SK-N-SH treated with all-trans-retinoic acid at 6 μM for 48 hours (cell line): ENCODE measurements around the gene PRKCB.

Experiments
- ATAC-seq: fragments of 200-7000 bp; cut with Tn5 transposase; 3 replicates; pipeline ENCODE4 v1.9.1; 2020; ENCODE audit warnings: mild to moderate bottlenecking, moderate library complexity
- BACH2 ChIP-seq: fragments of 250-450 bp; sonication (Bioruptor Pico); IDR thresholded peaks from 2 replicates; pipeline ENCODE4 v1.9.0; 2021; ENCODE audit warnings: mild to moderate bottlenecking, borderline replicate concordance
- CREB5 ChIP-seq: fragments of 250-450 bp; sonication (Bioruptor Pico); IDR thresholded peaks from 2 replicates; pipeline ENCODE4 v1.5.1; 2020; ENCODE audit warnings: low read depth, mild to moderate bottlenecking, moderate library complexity
- CSDC2 ChIP-seq: fragments of 250-450 bp; sonication (Bioruptor Pico); IDR thresholded peaks from 2 replicates; pipeline ENCODE4 v1.5.0; 2020; ENCODE audit warnings: mild to moderate bottlenecking, moderate library complexity
- CSRNP3 ChIP-seq: fragments of 250-450 bp; sonication (Bioruptor Pico); IDR thresholded peaks from 2 replicates; pipeline ENCODE4 v1.5.1; 2021; ENCODE audit warnings: mild to moderate bottlenecking, moderate library complexity
- ESRRG ChIP-seq: fragments of 250-450 bp; sonication (Bioruptor Pico); IDR thresholded peaks from 2 replicates; pipeline ENCODE4 v1.6.1; 2021; ENCODE audit warnings: mild to moderate bottlenecking
- GLIS3 ChIP-seq: fragments of 250-450 bp; sonication (Bioruptor Pico); IDR thresholded peaks from 2 replicates; pipeline ENCODE4 v1.5.0; 2020; ENCODE audit warnings: mild to moderate bottlenecking, moderate library complexity
- ISL1 ChIP-seq: fragments of 250-450 bp; sonication (Bioruptor Pico); IDR thresholded peaks from 2 replicates; pipeline ENCODE4 v2.1.2; 2022; ENCODE audit warnings: mild to moderate bottlenecking, moderate library complexity
- OSR1 ChIP-seq: fragments of 250-450 bp; sonication (Bioruptor Pico); IDR thresholded peaks from 2 replicates; pipeline ENCODE4 v1.8.0; 2022; ENCODE audit warnings: moderate library complexity, mild to moderate bottlenecking, inconsistent platforms
- PATZ1 ChIP-seq: fragments of 250-450 bp; sonication (Bioruptor Pico); IDR thresholded peaks from 2 replicates; pipeline ENCODE4 v1.8.0; 2020; ENCODE audit warnings: mild to moderate bottlenecking, moderate library complexity, borderline replicate concordance
- RARB ChIP-seq: fragments of 250-450 bp; sonication (Bioruptor Pico); IDR thresholded peaks from 2 replicates; pipeline ENCODE4 v1.8.0; 2021; ENCODE audit warnings: mild to moderate bottlenecking, moderate library complexity
- SNAI2 ChIP-seq: fragments of 250-450 bp; sonication (Bioruptor Pico); IDR thresholded peaks from 2 replicates; pipeline ENCODE4 v1.5.0; 2020; ENCODE audit warnings: mild to moderate bottlenecking, moderate library complexity
- TOX ChIP-seq: fragments of 250-450 bp; sonication (Bioruptor Pico); IDR thresholded peaks from 2 replicates; pipeline ENCODE4 v1.8.0; 2021; ENCODE audit warnings: mild to moderate bottlenecking, moderate library complexity, borderline replicate concordance
- ZC3H10 ChIP-seq: fragments of 250-450 bp; sonication (Bioruptor Pico); IDR thresholded peaks from 2 replicates; pipeline ENCODE4 v1.5.1; 2021; ENCODE audit warnings: mild to moderate bottlenecking, moderate library complexity
- ZFP3 ChIP-seq: fragments of 250-450 bp; sonication (Bioruptor Pico); IDR thresholded peaks from 2 replicates; pipeline ENCODE4 v1.5.0; 2020; ENCODE audit warnings: mild to moderate bottlenecking, moderate library complexity
- ZFP30 ChIP-seq: fragments of 450-650 bp; formaldehyde crosslinking; IDR thresholded peaks from 2 replicates; pipeline ENCODE4 v1.5.0; 2022; ENCODE audit warnings: mild to moderate bottlenecking, moderate library complexity
- ZNF565 ChIP-seq: fragments of 450-650 bp; formaldehyde crosslinking; conservative IDR thresholded peaks from 2 replicates; pipeline ENCODE4 v1.5.0; 2020; ENCODE audit warnings: low read depth, mild to moderate bottlenecking, moderate library complexity
- ZNF70 ChIP-seq: fragments of 450-650 bp; formaldehyde crosslinking; IDR thresholded peaks from 2 replicates; pipeline ENCODE4 v1.5.0; 2020; ENCODE audit warnings: mild to moderate bottlenecking, moderate library complexity
- ZNF8 ChIP-seq: fragments of 450-650 bp; formaldehyde crosslinking; IDR thresholded peaks from 2 replicates; pipeline ENCODE4 v1.5.0; 2020; ENCODE audit warnings: mild to moderate bottlenecking, moderate library complexity
- TF ChIP-seq, protein P1 (sequence below): fragments of 250-450 bp; sonication (Bioruptor Pico); IDR thresholded peaks from 2 replicates; pipeline ENCODE4 v1.5.0; 2020; ENCODE audit warnings: mild to moderate bottlenecking, moderate library complexity
- TF ChIP-seq, protein P2 (sequence below): fragments of 250-450 bp; sonication (Bioruptor Pico); IDR thresholded peaks from 2 replicates; pipeline ENCODE4 v1.8.0; 2021; ENCODE audit warnings: low read depth, mild to moderate bottlenecking, moderate library complexity, borderline replicate concordance

The PRKCB gene

GRCh38 chr16:24152826-24153225 is 317.0 kb downstream of the PRKCB start:
- ATAC-seq, result no peak
- TF ChIP-seq GLIS3 (CRISPR knock-in tag), result no peak
- TF ChIP-seq CSRNP3 (CRISPR knock-in tag), result no peak
- TF ChIP-seq RARB (CRISPR knock-in tag), result no peak
- no peak for TF ChIP-seq CREB5
- TF ChIP-seq ZFP3 (CRISPR knock-in tag), result no peak
- TF ChIP-seq ZNF70 (CRISPR knock-in tag), result no peak
- no peak for TF ChIP-seq OSR1 (CRISPR knock-in tag)
- no peak for TF ChIP-seq ESRRG
- TF ChIP-seq, protein P1, sequence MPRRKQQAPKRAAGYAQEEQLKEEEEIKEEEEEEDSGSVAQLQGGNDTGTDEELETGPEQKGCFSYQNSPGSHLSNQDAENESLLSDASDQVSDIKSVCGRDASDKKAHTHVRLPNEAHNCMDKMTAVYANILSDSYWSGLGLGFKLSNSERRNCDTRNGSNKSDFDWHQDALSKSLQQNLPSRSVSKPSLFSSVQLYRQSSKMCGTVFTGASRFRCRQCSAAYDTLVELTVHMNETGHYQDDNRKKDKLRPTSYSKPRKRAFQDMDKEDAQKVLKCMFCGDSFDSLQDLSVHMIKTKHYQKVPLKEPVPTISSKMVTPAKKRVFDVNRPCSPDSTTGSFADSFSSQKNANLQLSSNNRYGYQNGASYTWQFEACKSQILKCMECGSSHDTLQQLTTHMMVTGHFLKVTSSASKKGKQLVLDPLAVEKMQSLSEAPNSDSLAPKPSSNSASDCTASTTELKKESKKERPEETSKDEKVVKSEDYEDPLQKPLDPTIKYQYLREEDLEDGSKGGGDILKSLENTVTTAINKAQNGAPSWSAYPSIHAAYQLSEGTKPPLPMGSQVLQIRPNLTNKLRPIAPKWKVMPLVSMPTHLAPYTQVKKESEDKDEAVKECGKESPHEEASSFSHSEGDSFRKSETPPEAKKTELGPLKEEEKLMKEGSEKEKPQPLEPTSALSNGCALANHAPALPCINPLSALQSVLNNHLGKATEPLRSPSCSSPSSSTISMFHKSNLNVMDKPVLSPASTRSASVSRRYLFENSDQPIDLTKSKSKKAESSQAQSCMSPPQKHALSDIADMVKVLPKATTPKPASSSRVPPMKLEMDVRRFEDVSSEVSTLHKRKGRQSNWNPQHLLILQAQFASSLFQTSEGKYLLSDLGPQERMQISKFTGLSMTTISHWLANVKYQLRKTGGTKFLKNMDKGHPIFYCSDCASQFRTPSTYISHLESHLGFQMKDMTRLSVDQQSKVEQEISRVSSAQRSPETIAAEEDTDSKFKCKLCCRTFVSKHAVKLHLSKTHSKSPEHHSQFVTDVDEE, result no peak
- TF ChIP-seq ZNF565 (CRISPR knock-in tag), result no peak
- no peak for TF ChIP-seq SNAI2 (CRISPR knock-in tag)
- TF ChIP-seq ISL1, result no peak
- no peak for TF ChIP-seq BACH2 (CRISPR knock-in tag)

- ATAC-seq, result no peak
- no peak for TF ChIP-seq ZFP30 (CRISPR knock-in tag)
- no peak for TF ChIP-seq CREB5
- TF ChIP-seq, protein P2, sequence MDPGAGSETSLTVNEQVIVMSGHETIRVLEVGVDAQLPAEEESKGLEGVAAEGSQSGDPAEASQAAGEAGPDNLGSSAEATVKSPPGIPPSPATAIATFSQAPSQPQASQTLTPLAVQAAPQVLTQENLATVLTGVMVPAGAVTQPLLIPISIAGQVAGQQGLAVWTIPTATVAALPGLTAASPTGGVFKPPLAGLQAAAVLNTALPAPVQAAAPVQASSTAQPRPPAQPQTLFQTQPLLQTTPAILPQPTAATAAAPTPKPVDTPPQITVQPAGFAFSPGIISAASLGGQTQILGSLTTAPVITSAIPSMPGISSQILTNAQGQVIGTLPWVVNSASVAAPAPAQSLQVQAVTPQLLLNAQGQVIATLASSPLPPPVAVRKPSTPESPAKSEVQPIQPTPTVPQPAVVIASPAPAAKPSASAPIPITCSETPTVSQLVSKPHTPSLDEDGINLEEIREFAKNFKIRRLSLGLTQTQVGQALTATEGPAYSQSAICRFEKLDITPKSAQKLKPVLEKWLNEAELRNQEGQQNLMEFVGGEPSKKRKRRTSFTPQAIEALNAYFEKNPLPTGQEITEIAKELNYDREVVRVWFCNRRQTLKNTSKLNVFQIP, result no peak
- TF ChIP-seq ZC3H10 (CRISPR knock-in tag), result no peak
- no peak for TF ChIP-seq CSRNP3 (CRISPR knock-in tag)
- TF ChIP-seq TOX (CRISPR knock-in tag), result no peak
- no peak for TF ChIP-seq OSR1 (CRISPR knock-in tag)
- TF ChIP-seq ESRRG, result no peak
- TF ChIP-seq ZFP3 (CRISPR knock-in tag), result no peak
- TF ChIP-seq ZNF8, result no peak
- no peak for TF ChIP-seq CSDC2
- TF ChIP-seq PATZ1 (CRISPR knock-in tag), result no peak
- TF ChIP-seq GLIS3 (CRISPR knock-in tag), result no peak
Measured at GRCh38 chr16:24156777-24157176, 321.0 kb downstream of the PRKCB start.
